BJ (cell line): Measurements from ENCODE around the gene CHCHD3. TPM values are rescaled to one million over a fixed set of nuclear protein-coding genes. Genes with fewer than 3 reads are reported as not detected.

Experiments
- CTCF ChIA-PET: fragments of 350-600 bp; formaldehyde crosslinking; extraction: SDS; loops from one replicate; lab custom pipeline; 2021; ENCODE audit warnings: antibody characterized with exemption, inconsistent platforms; lab: Yijun Ruan, JAX
- POLR2A ChIA-PET: fragments of 300-600 bp; sonication (Branson Sonifier 250); formaldehyde crosslinking; extraction: SDS; loops from one replicate; lab custom pipeline; 2021; ENCODE audit warnings: antibody characterized with exemption; lab: Charles Lee
- DNase-seq: peaks from one replicate; pipeline ENCODE4 v3.0.0-alpha.2; 2011; ENCODE audit warnings: low read depth
- H3K27me3 ChIP-seq: 2 replicates; pipeline ENCODE4 v1.6.0; 2011; ENCODE audit warnings: low read length; ENCODE audit not compliant: control insufficient read depth, insufficient read depth
- H3K36me3 ChIP-seq: 2 replicates; pipeline ENCODE4 v1.5.1; 2011; ENCODE audit warnings: low read length; ENCODE audit not compliant: control insufficient read depth, insufficient read depth
- H3K4me3 ChIP-seq: 2 replicates; pipeline ENCODE4 v1.5.1; 2011; ENCODE audit warnings: low read depth, mild to moderate bottlenecking, control low read depth, low read length
- CTCF ChIP-seq: IDR thresholded peaks from 2 replicates; pipeline ENCODE4 v1.5.1; 2011; ENCODE audit warnings: low read depth, mild to moderate bottlenecking, control low read depth, inconsistent platforms, low read length, moderate library complexity; ENCODE audit not compliant: insufficient read depth
- polyA plus RNA-seq: library from polyadenylated mRNA; depleted of rRNA; stranded (reverse); fragments of >200 nt; gene quantifications from 2 replicates; pipeline ENCODE4 v1.2.3, GENCODE V29; 2011

The CHCHD3 gene
- polyA plus RNA-seq, 1 experiment, result 47.2 TPM

GRCh38 chr7:132764762-132765161 lies 317.1 kb downstream of the CHCHD3 start:
- H3K27me3 ChIP-seq, result peaks cover 32% of the 10 kb centered on the region
- H3K4me3 ChIP-seq, result no peak overlapping the region
- H3K36me3 ChIP-seq, result no peaks in the 10 kb centered on the region
- DNase-seq, result no peak
- ChIA-PET POLR2A (no interaction called here), CTCF (no interaction called here)
- TF ChIP-seq CTCF, result no peak

- DNase-seq, result no peak
- H3K4me3 ChIP-seq, result no peak overlapping the region
- TF ChIP-seq CTCF, result no peak
- ChIA-PET CTCF (interaction anchor here (1.0 kb wide), 1 partner anchor 21 kb away, joined by 4 read pairs; no protein-coding TSS in a partner anchor), POLR2A (no interaction called here)
- no peaks in the 10 kb centered on the region for H3K36me3 ChIP-seq
- H3K27me3 ChIP-seq, result peaks cover 24% of the 10 kb centered on the region
Measured at GRCh38 chr7:132760866-132761265, 321.0 kb downstream of the CHCHD3 start.

- no peak overlapping the region for H3K4me3 ChIP-seq
- no peak for DNase-seq
- no peak for TF ChIP-seq CTCF
- peaks cover 22% of the 10 kb centered on the region for H3K27me3 ChIP-seq
- no peaks in the 10 kb centered on the region for H3K36me3 ChIP-seq
- ChIA-PET POLR2A (no interaction called here), CTCF (no interaction called here)
Measured at GRCh38 chr7:132760244-132760623, 321.7 kb downstream of the CHCHD3 start.

DNA sequence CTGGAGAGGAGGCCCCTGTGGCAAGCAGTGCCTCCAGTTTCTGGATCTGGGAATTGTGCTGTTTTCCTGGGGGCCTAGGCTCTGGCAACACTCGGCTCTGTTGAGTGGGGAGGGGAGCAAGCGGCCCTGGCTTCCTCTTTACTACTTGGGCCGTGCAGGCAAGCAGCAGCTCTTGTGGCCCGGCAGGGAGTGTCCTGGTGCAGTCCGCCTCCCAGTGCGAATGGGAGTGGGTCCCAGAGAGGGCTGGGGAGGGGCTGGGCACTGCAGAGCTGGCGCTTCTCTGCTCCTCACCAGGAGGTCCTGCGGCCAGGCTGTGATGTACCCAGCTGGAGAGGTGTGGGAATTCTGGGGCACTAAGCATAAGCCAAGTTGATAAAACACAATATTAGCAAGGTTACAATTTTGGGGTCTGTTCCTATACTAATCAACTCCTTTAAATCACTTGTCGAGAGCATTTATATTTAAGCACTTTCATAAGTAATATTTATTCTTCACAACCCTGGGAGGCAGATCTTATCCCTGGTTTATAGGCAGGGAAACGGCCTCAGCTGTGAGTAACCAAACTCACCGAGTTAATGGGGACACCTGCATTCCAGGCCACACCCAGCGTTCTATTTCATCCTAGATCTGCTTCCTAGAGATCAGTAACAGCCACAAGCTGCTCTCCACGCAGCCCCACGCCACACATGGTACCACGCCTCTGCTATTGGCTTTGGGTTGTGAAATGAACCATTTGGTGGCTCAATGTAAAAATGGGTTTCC lies 322.2 kb downstream of the CHCHD3 start:
- no peak for TF ChIP-seq CTCF
- CTCF ChIA-PET, result interaction anchor here (0.5 kb wide), 1 partner anchor 929 kb away, joined by 5 read pairs; no protein-coding TSS in a partner anchor
- H3K27me3 ChIP-seq, result peaks cover 22% of the 10 kb centered on the region
- POLR2A ChIA-PET, result no interaction called here
- no peak overlapping the region for H3K4me3 ChIP-seq
- no peak for DNase-seq
- no peaks in the 10 kb centered on the region for H3K36me3 ChIP-seq

DNA sequence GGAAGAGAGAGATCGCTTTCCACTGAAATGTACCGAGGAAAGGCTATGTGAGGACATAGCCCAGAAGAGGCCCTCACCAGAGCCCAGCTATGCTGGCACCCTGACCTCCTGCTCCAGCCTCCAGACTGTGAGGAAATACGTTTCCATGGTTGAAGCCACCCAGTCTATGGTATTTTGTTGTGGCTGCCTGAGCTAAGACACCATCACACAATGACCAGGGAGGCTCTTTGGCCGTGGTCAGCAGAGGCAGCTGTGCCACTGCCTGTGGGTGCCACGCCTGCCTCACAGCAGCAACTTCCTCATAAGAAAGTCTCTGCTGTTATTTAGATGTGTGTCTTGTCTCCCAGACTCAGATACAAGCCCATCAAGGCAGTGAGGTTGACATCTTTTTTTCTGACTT lies 322.9 kb downstream of the CHCHD3 start:
- ChIA-PET CTCF (no interaction called here), POLR2A (no interaction called here)
- peaks cover 22% of the 10 kb centered on the region for H3K27me3 ChIP-seq
- no peaks in the 10 kb centered on the region for H3K36me3 ChIP-seq
- TF ChIP-seq CTCF, result no peak
- DNase-seq, result no peak
- no peak overlapping the region for H3K4me3 ChIP-seq
